Nephron progenitor cell (in vitro differentiated cells): ENCODE results near the gene ZNF253.
"Not testable (repeated sequence)": the region's sequence is repeated elsewhere in the genome, so short reads cannot be mapped to it uniquely, and the experiment has no call there.

Source experiments
- DNase-seq: peaks from one replicate; pipeline ENCODE4 v3.0.0; 2021
- H3K27ac Mint-ChIP-seq: 2 replicates; pipeline ENCODE4 v1.8.0; 2021; ENCODE audit warnings: mild to moderate bottlenecking, moderate library complexity, mixed read lengths
- H3K27me3 Mint-ChIP-seq: 2 replicates; pipeline ENCODE4 v1.8.0; 2021; ENCODE audit warnings: mild to moderate bottlenecking, low read depth, mixed read lengths; ENCODE audit not compliant: poor library complexity
- H3K36me3 Mint-ChIP-seq: 2 replicates; pipeline ENCODE4 v1.8.0; 2021; ENCODE audit warnings: low read depth, mixed read lengths
- H3K4me1 Mint-ChIP-seq: 2 replicates; pipeline ENCODE4 v1.8.0; 2021; ENCODE audit warnings: mixed read lengths
- H3K4me3 Mint-ChIP-seq: 2 replicates; pipeline ENCODE4 v1.8.0; 2021; ENCODE audit warnings: mild to moderate bottlenecking, moderate library complexity, mixed read lengths
- H3K9me3 Mint-ChIP-seq: 2 replicates; pipeline ENCODE4 v1.8.0; 2021; ENCODE audit warnings: mild to moderate bottlenecking, moderate library complexity, mixed read lengths
- TF ChIP-seq, protein P1 (sequence below): fragments of 200-600 bp; sonication (generic); IDR thresholded peaks from 2 replicates; pipeline ENCODE4 v1.5.0; 2021; ENCODE audit warnings: antibody characterized with exemption

ZNF253 gene

DNA sequence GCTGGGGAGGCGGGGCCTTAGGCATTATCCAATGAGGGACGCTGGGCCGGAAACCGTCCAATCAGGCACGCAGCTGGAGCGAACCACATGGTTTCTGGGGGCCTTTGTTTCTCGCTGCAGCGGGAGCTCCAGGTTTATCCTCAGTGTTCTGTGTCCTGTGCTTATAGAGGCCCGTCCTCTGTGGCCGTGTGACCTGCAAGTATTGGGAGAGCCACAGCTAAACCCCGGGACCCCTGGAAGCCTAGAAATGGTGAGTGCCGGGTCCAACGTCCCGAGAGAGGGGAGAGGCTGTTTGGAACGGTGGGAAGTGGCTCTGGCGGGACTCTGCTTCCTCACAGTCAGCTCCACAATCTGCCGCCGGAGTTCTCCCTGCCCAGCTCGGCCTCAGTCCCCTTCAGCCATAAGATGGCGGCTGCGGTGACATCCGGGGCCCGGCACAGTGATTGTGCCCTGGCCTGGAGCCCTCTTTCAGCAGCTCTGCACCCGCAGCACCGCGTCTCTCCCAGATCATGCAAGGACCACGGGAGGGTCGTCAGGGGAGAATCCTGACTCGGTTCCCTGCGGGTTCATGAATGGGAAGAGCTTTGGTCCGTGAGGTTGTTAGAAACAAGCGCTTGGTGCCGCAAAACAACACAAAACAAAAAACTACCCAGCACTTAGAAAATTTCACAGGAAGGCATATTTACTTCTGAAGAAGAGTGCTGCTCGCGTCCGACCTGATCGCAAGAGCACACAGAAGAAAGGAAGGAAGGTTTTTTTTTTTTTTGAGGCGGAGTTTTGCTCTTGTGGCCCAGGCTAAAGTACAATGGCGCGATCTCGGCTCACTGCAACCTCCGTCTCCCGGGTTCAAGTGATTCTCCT is at the start of gene ZNF253:
TSS of gene ZNF253 (plus strand) at position 133 of the 861 bp plus-strand sequence. CDS start at position 248, 115 bp downstream.
- TF ChIP-seq, protein P1, sequence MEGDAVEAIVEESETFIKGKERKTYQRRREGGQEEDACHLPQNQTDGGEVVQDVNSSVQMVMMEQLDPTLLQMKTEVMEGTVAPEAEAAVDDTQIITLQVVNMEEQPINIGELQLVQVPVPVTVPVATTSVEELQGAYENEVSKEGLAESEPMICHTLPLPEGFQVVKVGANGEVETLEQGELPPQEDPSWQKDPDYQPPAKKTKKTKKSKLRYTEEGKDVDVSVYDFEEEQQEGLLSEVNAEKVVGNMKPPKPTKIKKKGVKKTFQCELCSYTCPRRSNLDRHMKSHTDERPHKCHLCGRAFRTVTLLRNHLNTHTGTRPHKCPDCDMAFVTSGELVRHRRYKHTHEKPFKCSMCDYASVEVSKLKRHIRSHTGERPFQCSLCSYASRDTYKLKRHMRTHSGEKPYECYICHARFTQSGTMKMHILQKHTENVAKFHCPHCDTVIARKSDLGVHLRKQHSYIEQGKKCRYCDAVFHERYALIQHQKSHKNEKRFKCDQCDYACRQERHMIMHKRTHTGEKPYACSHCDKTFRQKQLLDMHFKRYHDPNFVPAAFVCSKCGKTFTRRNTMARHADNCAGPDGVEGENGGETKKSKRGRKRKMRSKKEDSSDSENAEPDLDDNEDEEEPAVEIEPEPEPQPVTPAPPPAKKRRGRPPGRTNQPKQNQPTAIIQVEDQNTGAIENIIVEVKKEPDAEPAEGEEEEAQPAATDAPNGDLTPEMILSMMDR = no peak
- peaks cover 5% of the 10 kb centered on the region for H3K4me1 Mint-ChIP-seq
- peaks cover 6% of the 10 kb centered on the region for H3K27me3 Mint-ChIP-seq
- H3K9me3 Mint-ChIP-seq = peaks cover 97% of the 10 kb centered on the region
- H3K4me3 Mint-ChIP-seq = peak within 1 kb of the TSS; percentile 98
- H3K36me3 Mint-ChIP-seq = peaks cover 64% of the 10 kb centered on the region
- peak; percentile 89 for DNase-seq
- H3K27ac Mint-ChIP-seq = peak within 1 kb of the TSS; percentile 100

DNA sequence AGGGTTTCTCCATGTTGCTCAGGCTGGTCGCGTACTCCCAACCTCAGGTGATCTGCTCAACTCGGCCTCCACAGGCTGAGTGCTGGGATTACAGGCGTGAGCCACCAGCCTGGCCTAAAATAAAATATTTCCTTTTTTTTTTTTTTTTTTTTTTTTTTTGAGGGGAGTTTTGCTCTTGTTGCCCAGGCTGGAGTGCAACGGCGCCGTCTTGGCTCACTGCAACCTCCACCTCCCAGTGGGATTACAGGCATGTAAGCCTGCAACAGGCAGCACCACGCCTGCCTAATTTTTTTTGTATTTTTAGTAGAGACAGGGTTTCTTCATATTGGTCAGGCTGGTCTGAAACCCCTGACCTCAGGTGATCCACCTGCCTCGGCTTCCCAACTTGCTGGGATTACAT is 49.0 kb upstream of the ZNF253 start:
- Mint-ChIP-seq H3K27ac (no peak overlapping the region), H3K36me3 (peaks cover 94% of the 10 kb centered on the region), H3K9me3 (peaks cover 95% of the 10 kb centered on the region), H3K4me3 (no peak overlapping the region), H3K4me1 (no peaks in the 10 kb centered on the region), H3K27me3 (peaks cover 4% of the 10 kb centered on the region)
- no peak for DNase-seq
- TF ChIP-seq, protein P1 = no peak

DNA sequence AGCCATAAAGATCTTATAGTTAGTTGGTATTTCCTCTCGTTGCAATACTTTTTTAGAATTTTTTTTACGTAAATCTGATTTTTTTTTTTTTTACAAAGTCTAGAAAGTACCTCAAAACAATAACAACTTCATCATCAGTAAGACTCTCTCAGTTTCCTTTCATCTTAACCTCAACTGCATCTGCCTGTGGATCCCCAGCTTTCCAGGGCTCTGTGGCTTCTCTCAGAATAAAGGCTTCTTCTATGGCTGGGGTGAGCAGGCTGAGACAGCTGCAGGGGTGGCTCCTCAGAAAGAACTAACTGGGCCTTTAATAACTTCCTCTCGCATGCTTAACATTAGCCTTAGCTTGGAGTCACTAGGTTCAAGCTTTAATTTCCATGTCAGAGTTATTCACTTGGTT is 48.3 kb upstream of the ZNF253 start:
- H3K36me3 Mint-ChIP-seq = peaks cover 92% of the 10 kb centered on the region
- H3K4me1 Mint-ChIP-seq = no peaks in the 10 kb centered on the region
- peaks cover 95% of the 10 kb centered on the region for H3K9me3 Mint-ChIP-seq
- DNase-seq = no peak
- TF ChIP-seq, protein P1 = no peak
- peaks cover 4% of the 10 kb centered on the region for H3K27me3 Mint-ChIP-seq
- H3K4me3 Mint-ChIP-seq = no peak overlapping the region
- no peak overlapping the region for H3K27ac Mint-ChIP-seq

DNA sequence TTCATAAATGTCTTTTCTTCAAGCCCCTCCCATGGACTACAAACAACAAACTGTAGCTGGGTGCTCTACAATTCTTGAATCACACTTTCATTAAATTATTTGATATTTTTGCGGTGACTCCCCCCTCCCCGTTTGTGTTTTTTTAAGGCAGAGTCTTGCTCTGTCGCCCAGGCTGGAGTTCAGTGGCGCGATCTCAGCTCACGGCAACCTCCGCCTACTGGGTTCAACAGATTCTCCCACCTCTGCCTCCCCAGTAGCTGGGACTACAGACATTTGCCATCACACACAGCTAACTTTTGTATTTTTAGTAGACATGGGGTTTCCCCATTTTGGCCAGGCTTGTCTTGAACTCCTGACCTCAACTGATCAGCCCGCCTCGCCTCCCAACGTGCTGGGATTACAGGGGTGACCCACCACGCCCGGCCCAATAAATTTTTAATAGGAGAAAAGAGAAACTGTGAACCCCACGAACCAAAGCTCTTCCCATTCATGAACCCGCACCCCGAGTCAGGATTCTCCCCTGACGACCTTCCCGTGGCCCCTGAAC is 44.8 kb upstream of the ZNF253 start:
- peaks cover 4% of the 10 kb centered on the region for H3K27me3 Mint-ChIP-seq
- H3K9me3 Mint-ChIP-seq = peaks cover 98% of the 10 kb centered on the region
- no peak for DNase-seq
- peak overlapping the region; percentile 94 for H3K4me3 Mint-ChIP-seq
- TF ChIP-seq, protein P1 = no peak
- peak overlapping the region; percentile 99 for H3K27ac Mint-ChIP-seq
- no peaks in the 10 kb centered on the region for H3K4me1 Mint-ChIP-seq
- H3K36me3 Mint-ChIP-seq = peaks cover 72% of the 10 kb centered on the region

DNA sequence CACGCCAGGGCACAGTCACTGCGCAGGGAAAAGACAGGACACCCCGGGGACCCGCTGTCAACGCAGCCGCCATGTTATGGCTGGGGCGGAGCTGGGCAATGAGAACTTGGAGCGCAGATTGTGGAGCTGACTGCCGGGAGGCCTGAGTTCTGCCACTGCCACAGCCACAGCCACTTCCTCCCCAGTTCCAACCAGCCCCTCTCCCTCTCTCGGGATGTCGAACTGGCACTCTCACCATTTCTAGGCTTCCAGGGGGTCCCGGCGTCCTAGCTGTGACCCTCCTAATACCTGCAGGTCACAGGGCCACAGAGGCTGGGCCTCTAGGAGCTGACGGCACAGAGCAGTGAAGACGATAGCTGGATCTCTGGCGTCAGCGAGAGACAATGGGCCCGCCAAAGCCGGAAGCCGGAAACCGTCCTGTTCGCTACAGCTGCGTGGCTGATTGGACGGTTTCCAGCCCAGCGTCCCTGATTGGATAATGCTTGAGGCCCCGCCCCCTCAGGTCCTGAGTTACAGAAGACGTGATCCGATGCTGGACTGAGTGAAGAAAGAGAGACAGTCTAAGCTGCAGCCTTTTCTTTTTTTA is 44.2 kb upstream of the ZNF253 start, which contains the start of gene ZNF506:
TSS of gene ZNF506 (minus strand) at position 385 of the 586 bp plus-strand sequence. CDS start at position 238, 147 bp downstream.
- H3K36me3 Mint-ChIP-seq = peaks cover 66% of the 10 kb centered on the region
- H3K9me3 Mint-ChIP-seq = peaks cover 98% of the 10 kb centered on the region
- peaks cover 4% of the 10 kb centered on the region for H3K27me3 Mint-ChIP-seq

DNA sequence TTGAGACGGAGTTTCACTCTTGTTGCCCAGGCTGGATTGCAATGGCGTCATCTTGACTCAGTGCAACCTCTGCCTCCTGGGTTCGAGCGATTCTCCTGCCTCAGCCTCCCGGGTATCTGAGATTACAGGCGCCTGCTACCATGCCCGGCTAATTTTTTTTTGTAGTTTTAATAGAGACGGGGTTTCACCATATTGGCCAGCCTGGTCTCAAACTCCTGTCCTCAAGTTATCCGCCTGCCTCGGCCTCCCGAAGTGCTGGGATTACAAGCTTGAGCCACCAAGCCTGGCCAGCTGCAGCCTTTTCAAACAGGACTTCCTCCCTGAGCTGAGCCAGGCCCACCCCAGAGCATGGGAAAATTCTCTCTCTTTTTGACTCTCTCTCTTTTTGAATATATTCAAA is 43.7 kb upstream of the ZNF253 start:
- peaks cover 98% of the 10 kb centered on the region for H3K9me3 Mint-ChIP-seq
- H3K4me3 Mint-ChIP-seq = peak overlapping the region; percentile 94
- H3K27me3 Mint-ChIP-seq, H3K4me1 Mint-ChIP-seq, DNase-seq, H3K27ac Mint-ChIP-seq: not testable (repeated sequence)
- peaks cover 62% of the 10 kb centered on the region for H3K36me3 Mint-ChIP-seq

More for the DNA sequence above, 44.2 kb upstream of the ZNF253 start, which contains the start of gene ZNF506:
- TF ChIP-seq, protein P1 = no peak
- Mint-ChIP-seq H3K4me3 (peak within 1 kb of the TSS; percentile 94), H3K4me1 (no peaks in the 10 kb centered on the region), H3K27ac (peak within 1 kb of the TSS; percentile 99)
- DNase-seq = peak; percentile 73
